Measurements from ENCODE around the gene CBFB. TPM values are rescaled to one million over a fixed set of nuclear protein-coding genes. Genes with fewer than 3 reads are reported as not detected.

CBFB gene
- total and polyA plus RNA-seq, 2 experiments from 2014 or later: 26.1 to 26.9 TPM

GRCh38 chr16:67035364-67035763 is 6.4 kb downstream of the CBFB start:
- no peak overlapping the region for H3K27ac ChIP-seq (ENCODE audit: low read depth)
- no peak for ATAC-seq
- no peak overlapping the region for H3K4me3 ChIP-seq
- DNase-seq (ENCODE audit: low spot score): no peak
- Mint-ChIP-seq H3K27ac (no peak overlapping the region), H3K4me3 (no peak overlapping the region), H3K9me3 (no peaks in the 10 kb centered on the region), H3K4me1 (peaks cover 9% of the 10 kb centered on the region), H3K36me3 (ENCODE audit: low read depth) (peaks cover 13% of the 10 kb centered on the region; the same call in 2 of the 3 replicates), H3K27me3 (ENCODE audit: insufficient read depth, low read depth, poor library complexity) (peaks cover 4% of the 10 kb centered on the region)
- H3K79me2 ChIP-seq (replicated peaks; ENCODE audit: insufficient read depth): peaks cover 61% of the 10 kb centered on the region
- no peaks in the 10 kb centered on the region for H3F3A ChIP-seq (replicated peaks; ENCODE audit: low read depth)
- H3K27me3 ChIP-seq (ENCODE audit: insufficient read depth): peaks cover 4% of the 10 kb centered on the region
- H3K9me2 ChIP-seq (ENCODE audit: insufficient read depth): no peaks in the 10 kb centered on the region
- H3K4me2 ChIP-seq: no peak overlapping the region
- TF ChIP-seq ETS1 (IDR thresholded peaks at IDR 0.05): no peak
- no peak overlapping the region for H2AFZ ChIP-seq
- no peaks in the 10 kb centered on the region for H3K36me3 ChIP-seq (ENCODE audit: insufficient read depth)
- peaks cover 9% of the 10 kb centered on the region for H3K4me1 ChIP-seq (ENCODE audit: insufficient read depth)
- H4K20me1 ChIP-seq (replicated peaks; ENCODE audit: insufficient read depth): peaks cover 38% of the 10 kb centered on the region

GRCh38 chr16:67036323-67036741 is 7.4 kb downstream of the CBFB start:
- H3F3A ChIP-seq (replicated peaks; ENCODE audit: low read depth): no peaks in the 10 kb centered on the region
- no peaks in the 10 kb centered on the region for H3K9me2 ChIP-seq (ENCODE audit: insufficient read depth)
- peaks cover 11% of the 10 kb centered on the region; the same call in 1 of the 2 replicates for H3K4me1 ChIP-seq (ENCODE audit: insufficient read depth)
- no peak overlapping the region for H3K4me3 Mint-ChIP-seq
- H3K4me2 ChIP-seq: no peak overlapping the region
- no peak overlapping the region for H3K27ac ChIP-seq (ENCODE audit: low read depth)
- peaks cover 10% of the 10 kb centered on the region; the same call in 2 of the 3 replicates for H3K36me3 Mint-ChIP-seq (ENCODE audit: low read depth)
- H3K27me3 ChIP-seq (ENCODE audit: insufficient read depth): no peaks in the 10 kb centered on the region
- H3K27ac Mint-ChIP-seq: no peak overlapping the region
- H3K4me1 Mint-ChIP-seq: peaks cover 15% of the 10 kb centered on the region; the same call in 2 of the 3 replicates
- no peak overlapping the region for H3K4me3 ChIP-seq
- peaks cover 53% of the 10 kb centered on the region for H3K79me2 ChIP-seq (replicated peaks; ENCODE audit: insufficient read depth)
- H4K20me1 ChIP-seq (replicated peaks; ENCODE audit: insufficient read depth): peaks cover 31% of the 10 kb centered on the region; the same call in 1 of the 2 replicates
- no peak for DNase-seq (ENCODE audit: low spot score)
- peaks cover 2% of the 10 kb centered on the region for H3K27me3 Mint-ChIP-seq (ENCODE audit: insufficient read depth, low read depth, poor library complexity)
- H2AFZ ChIP-seq: no peak overlapping the region
- H3K9me3 Mint-ChIP-seq: no peaks in the 10 kb centered on the region
- no peaks in the 10 kb centered on the region for H3K36me3 ChIP-seq (ENCODE audit: insufficient read depth)
- ATAC-seq: no peak
- TF ChIP-seq ZNF331 (CRISPR knock-in tag; IDR thresholded peaks at IDR 0.05; ENCODE audit: low read depth) (no peak), POLR2AphosphoS5 (IDR thresholded peaks at IDR 0.05; ENCODE audit: low read depth) (no peak), ETS1 (IDR thresholded peaks at IDR 0.05) (no peak), JUNB (IDR thresholded peaks at IDR 0.05; ENCODE audit: unreplicated experiment) (no peak), NANOG (IDR thresholded peaks at IDR 0.05; ENCODE audit: borderline replicate concordance) (no peak), ZNF114 (CRISPR knock-in tag; IDR thresholded peaks at IDR 0.05) (no peak), ZNF462 (CRISPR knock-in tag; IDR thresholded peaks at IDR 0.05) (no peak), CREB1 (CRISPR knock-in tag; IDR thresholded peaks at IDR 0.05; ENCODE audit: low read depth) (no peak), STAT1 (IDR thresholded peaks at IDR 0.05; ENCODE audit: unreplicated experiment) (no peak), EZH2 (IDR thresholded peaks at IDR 0.05; ENCODE audit: low read depth, unreplicated experiment) (no peak)

All from GM23338 (cell line).